HuH-7 (cell line): ENCODE measurements around the gene GPR179.

Source experiments
- DNase-seq: peaks from one replicate; pipeline ENCODE4 v3.0.0; 2011; ENCODE audit warnings: low spot score

The GPR179 gene

GRCh38 chr17:38342886-38343607, 709 bp downstream of the GPR179 start:
- no peak for DNase-seq

GRCh38 chr17:38341035-38341721, 2.6 kb downstream of the GPR179 start:
- no peak for DNase-seq

GRCh38 chr17:38339891-38340290, 3.9 kb downstream of the GPR179 start:
- DNase-seq, result no peak

GRCh38 chr17:38338535-38338934, 5.2 kb downstream of the GPR179 start:
- no peak for DNase-seq

GRCh38 chr17:38338053-38338452, 5.7 kb downstream of the GPR179 start:
- no peak for DNase-seq

GRCh38 chr17:38336838-38337237, 6.9 kb downstream of the GPR179 start:
- DNase-seq, result no peak

- no peak for DNase-seq
Measured at GRCh38 chr17:38334480-38335364, 9.0 kb downstream of the GPR179 start.

- DNase-seq, result peak; percentile 89
Measured at GRCh38 chr17:38333635-38334295, 10.0 kb downstream of the GPR179 start.

- DNase-seq, result no peak
Measured at GRCh38 chr17:38332735-38333134, 11.0 kb downstream of the GPR179 start.

GRCh38 chr17:38330941-38331411, 12.8 kb downstream of the GPR179 start:
- no peak for DNase-seq

- DNase-seq, result no peak
Measured at GRCh38 chr17:38329808-38330730, 13.7 kb downstream of the GPR179 start.

GRCh38 chr17:38329284-38329683, 14.5 kb downstream of the GPR179 start:
- no peak for DNase-seq

GRCh38 chr17:38328620-38329019, 15.1 kb downstream of the GPR179 start:
- DNase-seq, result no peak

- DNase-seq, result no peak
Measured at GRCh38 chr17:38327936-38328335, 15.8 kb downstream of the GPR179 start.

- no peak for DNase-seq
Measured at GRCh38 chr17:38326996-38327792, 16.6 kb downstream of the GPR179 start.

GRCh38 chr17:38325221-38325851, 18.4 kb downstream of the GPR179 start:
- DNase-seq, result no peak

- no peak for DNase-seq
Measured at GRCh38 chr17:38324772-38325171, 19.0 kb downstream of the GPR179 start.

- DNase-seq, result no peak
Measured at GRCh38 chr17:38324141-38324697, 19.5 kb downstream of the GPR179 start.

GRCh38 chr17:38322897-38323296, 20.9 kb downstream of the GPR179 start:
- no peak for DNase-seq
